Breast epithelium (tissue), 3 donors: Measurements from ENCODE around the gene NTHL1.

Source experiments
- POLR2A ChIP-seq: fragments of 450-650 bp; IDR thresholded peaks from one replicate; pipeline ENCODE4 v1.6.1; 2016; ENCODE audit warnings: antibody characterized with exemption, mild to moderate bottlenecking, moderate library complexity
- TF ChIP-seq, protein P1 (sequence below), 3 donors: fragments of 450-650 bp; IDR thresholded peaks; one replicate each; pipeline ENCODE4 v1.5.1; 2016 to 2017; ENCODE audit warnings: antibody characterized with exemption in 3 of 3, mild to moderate bottlenecking in 3 of 3, moderate library complexity in 3 of 3

DNA sequence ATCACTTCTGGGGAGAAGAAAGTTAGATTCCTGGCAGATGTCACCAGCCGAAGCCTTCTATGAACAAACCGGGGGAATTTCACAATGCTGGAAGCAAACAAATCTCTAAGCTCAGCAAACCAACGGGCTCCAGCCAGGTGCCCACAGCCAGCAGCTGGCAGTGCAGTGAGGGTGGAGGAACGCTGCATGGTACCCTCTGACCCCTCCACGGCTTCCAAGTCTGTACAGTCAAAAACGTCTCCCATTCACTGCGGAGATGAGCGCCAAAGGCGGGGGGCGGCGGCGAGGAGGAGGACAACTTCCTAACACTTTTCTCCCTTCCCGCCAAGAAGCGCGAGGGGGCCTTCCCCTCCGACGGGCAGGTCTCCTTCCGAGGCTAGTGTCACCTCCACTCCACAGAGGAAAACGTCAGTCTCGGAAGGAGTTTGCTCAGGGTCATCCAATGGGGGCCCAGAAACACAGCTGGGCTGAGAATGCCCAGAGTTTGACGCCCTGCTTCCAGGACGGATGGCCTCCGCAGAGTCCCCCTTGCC is 38.9 kb downstream of the NTHL1 start:
- TF ChIP-seq, protein P1, sequence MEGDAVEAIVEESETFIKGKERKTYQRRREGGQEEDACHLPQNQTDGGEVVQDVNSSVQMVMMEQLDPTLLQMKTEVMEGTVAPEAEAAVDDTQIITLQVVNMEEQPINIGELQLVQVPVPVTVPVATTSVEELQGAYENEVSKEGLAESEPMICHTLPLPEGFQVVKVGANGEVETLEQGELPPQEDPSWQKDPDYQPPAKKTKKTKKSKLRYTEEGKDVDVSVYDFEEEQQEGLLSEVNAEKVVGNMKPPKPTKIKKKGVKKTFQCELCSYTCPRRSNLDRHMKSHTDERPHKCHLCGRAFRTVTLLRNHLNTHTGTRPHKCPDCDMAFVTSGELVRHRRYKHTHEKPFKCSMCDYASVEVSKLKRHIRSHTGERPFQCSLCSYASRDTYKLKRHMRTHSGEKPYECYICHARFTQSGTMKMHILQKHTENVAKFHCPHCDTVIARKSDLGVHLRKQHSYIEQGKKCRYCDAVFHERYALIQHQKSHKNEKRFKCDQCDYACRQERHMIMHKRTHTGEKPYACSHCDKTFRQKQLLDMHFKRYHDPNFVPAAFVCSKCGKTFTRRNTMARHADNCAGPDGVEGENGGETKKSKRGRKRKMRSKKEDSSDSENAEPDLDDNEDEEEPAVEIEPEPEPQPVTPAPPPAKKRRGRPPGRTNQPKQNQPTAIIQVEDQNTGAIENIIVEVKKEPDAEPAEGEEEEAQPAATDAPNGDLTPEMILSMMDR (IDR thresholded peaks at IDR 0.05): no peak
- TF ChIP-seq POLR2A: no peak
